ENCODE results near the gene RYR1.
"Not testable (repeated sequence)": the region's sequence is repeated elsewhere in the genome, so short reads cannot be mapped to it uniquely, and the experiment has no call there.

Gene RYR1

DNA sequence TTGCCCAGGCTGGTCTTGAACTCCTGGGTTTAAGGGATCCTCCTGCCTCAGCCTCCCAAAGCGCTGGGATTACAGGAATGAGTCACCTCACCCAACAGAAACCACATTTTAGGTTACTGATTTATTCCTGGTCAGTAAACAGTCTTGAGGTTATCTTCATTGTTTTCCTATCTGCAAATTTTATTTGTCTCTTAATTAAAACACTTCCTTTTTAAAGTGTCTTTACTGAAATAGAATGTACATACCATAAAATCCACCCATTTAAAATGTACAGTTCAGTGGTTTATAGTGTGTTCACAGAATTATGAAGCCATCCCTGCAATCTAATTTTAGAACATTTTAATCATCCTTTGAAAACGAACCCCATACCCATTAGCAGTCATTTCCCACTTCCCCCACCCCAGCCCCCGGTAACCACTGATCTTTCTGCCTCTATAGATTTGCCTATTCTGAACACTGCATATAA is 121.2 kb downstream of the RYR1 start:
- H3K36me3 ChIP-seq (ENCODE audit: control insufficient read depth, insufficient read depth, low read length) = peaks cover 3% of the 10 kb centered on the region
- H3K4me3 ChIP-seq (ENCODE audit: low read depth, low read length) = no peak overlapping the region
- no peaks in the 10 kb centered on the region for H3K27me3 ChIP-seq (ENCODE audit: control insufficient read depth, insufficient read depth, low read length)
- no peaks in the 10 kb centered on the region for H3K9me3 ChIP-seq (ENCODE audit: control insufficient read depth, insufficient read depth, low read length)
- no peak overlapping the region for H3K9ac ChIP-seq (ENCODE audit: low read depth, low read length)
- H3K4me1 ChIP-seq (ENCODE audit: control insufficient read depth, insufficient read depth, low read length) = no peaks in the 10 kb centered on the region

DNA sequence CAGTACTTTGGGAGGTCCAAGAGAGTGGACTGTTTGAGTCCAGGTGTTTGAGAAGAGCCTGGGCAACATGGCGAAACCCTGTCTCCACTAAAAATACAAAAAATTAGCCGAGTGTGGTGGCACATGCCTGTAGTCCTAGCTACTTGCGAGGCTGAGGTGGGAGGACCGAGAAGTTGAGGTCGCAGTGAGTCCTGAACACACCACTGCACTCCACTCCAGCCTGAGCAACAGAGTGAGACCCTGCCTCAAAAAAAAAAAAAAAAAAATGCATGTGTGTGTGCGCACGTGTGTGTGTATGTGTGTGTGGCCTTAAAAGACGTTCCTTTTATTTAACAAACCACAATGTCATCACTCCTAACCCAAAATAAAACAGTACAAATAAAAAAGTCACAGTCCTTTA is 121.7 kb downstream of the RYR1 start:
- Histone ChIP-seq H3K9me3 (ENCODE audit: control insufficient read depth, insufficient read depth, low read length) (no peaks in the 10 kb centered on the region), H3K9ac (ENCODE audit: low read depth, low read length) (no peak overlapping the region), H3K27me3 (ENCODE audit: control insufficient read depth, insufficient read depth, low read length) (no peaks in the 10 kb centered on the region), H3K4me1 (ENCODE audit: control insufficient read depth, insufficient read depth, low read length) (no peaks in the 10 kb centered on the region), H3K36me3 (ENCODE audit: control insufficient read depth, insufficient read depth, low read length) (peaks cover 3% of the 10 kb centered on the region), H3K4me3 (ENCODE audit: low read depth, low read length) (no peak overlapping the region)

DNA sequence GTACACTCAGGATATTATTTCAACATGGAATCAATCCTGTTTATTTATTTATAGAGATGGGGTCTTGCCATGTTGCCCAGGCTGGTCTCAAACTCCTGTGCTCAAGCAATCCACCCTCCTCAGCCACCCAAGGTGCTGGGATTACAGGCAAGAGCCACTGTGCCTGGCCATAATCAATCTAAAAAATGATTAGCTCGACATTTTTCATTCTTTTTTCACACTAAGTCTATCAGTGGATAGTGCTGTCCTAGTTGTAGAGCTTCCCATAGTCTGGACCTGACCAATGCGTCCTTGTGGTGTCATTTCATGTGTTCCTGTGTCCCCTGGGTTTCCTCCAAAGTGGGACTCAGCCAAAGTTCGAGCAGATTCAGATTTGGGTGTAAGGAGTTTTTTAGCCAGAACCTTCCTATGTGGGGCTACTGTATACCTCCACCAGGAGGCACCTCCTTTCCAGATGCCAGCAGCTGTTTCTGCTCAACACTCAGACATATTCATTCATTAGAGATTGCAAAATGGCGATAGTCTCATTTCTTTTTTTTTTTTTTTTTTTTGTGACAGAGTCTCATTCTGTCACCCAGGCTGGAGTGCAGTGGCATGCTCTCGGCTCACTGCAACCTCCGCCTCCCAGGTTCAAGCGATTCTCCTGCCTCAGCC is 123.2 kb downstream of the RYR1 start:
- no peak overlapping the region for H3K9ac ChIP-seq (ENCODE audit: low read depth, low read length)
- H3K4me3 ChIP-seq (ENCODE audit: low read depth, low read length) = no peak overlapping the region
- no peaks in the 10 kb centered on the region for H3K4me1 ChIP-seq (ENCODE audit: control insufficient read depth, insufficient read depth, low read length)
- H3K27me3 ChIP-seq (ENCODE audit: control insufficient read depth, insufficient read depth, low read length) = no peaks in the 10 kb centered on the region
- H3K36me3 ChIP-seq (ENCODE audit: control insufficient read depth, insufficient read depth, low read length) = peaks cover 4% of the 10 kb centered on the region
- H3K9me3 ChIP-seq (ENCODE audit: control insufficient read depth, insufficient read depth, low read length) = no peaks in the 10 kb centered on the region

DNA sequence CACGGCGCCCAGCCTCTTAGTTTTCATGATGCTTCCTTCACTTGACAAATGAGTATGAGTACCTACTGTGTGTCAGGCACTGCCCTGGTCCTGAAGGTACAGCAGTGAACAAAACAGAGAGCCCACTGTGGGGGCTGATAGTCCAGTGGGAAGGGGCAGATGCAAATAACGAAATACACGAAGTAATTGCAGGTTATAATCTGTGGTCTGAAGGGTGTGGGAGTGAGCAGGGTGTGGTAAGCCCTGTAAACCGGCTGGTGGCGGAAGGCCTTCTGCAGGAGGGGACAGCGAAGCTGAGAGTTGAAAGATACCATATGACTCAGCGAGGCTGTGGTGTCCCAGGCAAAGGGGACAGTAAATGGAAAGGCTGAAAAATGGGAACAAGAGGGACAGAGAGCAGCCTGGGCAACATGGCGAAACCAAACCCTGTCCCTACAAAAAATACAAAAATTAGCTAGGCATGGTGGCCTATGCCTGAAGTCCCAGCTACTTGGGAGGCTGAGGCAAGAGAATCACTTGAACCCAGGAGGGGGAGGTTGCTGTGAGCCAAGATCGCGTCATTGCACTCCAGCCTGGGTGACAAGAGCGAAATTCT is 123.8 kb downstream of the RYR1 start:
- Histone ChIP-seq H3K27me3 (ENCODE audit: control insufficient read depth, insufficient read depth, low read length) (no peaks in the 10 kb centered on the region), H3K36me3 (ENCODE audit: control insufficient read depth, insufficient read depth, low read length) (peaks cover 8% of the 10 kb centered on the region), H3K4me3 (ENCODE audit: low read depth, low read length) (no peak overlapping the region), H3K9ac (ENCODE audit: low read depth, low read length) (no peak overlapping the region), H3K9me3 (ENCODE audit: control insufficient read depth, insufficient read depth, low read length) (no peaks in the 10 kb centered on the region), H3K4me1 (ENCODE audit: control insufficient read depth, insufficient read depth, low read length) (no peaks in the 10 kb centered on the region)

DNA sequence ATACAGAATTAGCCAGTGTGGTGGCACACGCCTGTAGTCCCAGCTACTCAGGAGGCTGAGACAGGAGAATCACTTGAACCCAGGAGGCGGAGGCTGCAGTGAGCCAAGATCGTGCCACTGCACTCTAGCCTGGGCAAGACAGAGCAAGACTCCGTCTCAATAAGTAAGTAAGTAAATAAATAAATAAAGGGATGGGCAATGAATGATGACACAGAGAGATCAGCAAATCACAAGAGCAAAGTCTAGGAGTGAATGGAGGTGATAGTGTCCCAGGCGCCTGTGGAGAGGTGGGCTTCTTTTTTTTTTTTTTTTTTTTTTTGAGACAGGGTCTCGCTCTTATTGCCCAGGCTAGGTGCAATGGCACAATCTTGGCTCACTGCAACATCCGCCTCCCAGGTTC is 125.4 kb downstream of the RYR1 start:
- H3K27me3 ChIP-seq (ENCODE audit: control insufficient read depth, insufficient read depth, low read length); H3K4me3 ChIP-seq (ENCODE audit: low read depth, low read length); H3K4me1 ChIP-seq (ENCODE audit: control insufficient read depth, insufficient read depth, low read length); H3K9me3 ChIP-seq (ENCODE audit: control insufficient read depth, insufficient read depth, low read length); H3K9ac ChIP-seq (ENCODE audit: low read depth, low read length): not testable (repeated sequence)
- H3K36me3 ChIP-seq (ENCODE audit: control insufficient read depth, insufficient read depth, low read length) = peaks cover 20% of the 10 kb centered on the region

DNA sequence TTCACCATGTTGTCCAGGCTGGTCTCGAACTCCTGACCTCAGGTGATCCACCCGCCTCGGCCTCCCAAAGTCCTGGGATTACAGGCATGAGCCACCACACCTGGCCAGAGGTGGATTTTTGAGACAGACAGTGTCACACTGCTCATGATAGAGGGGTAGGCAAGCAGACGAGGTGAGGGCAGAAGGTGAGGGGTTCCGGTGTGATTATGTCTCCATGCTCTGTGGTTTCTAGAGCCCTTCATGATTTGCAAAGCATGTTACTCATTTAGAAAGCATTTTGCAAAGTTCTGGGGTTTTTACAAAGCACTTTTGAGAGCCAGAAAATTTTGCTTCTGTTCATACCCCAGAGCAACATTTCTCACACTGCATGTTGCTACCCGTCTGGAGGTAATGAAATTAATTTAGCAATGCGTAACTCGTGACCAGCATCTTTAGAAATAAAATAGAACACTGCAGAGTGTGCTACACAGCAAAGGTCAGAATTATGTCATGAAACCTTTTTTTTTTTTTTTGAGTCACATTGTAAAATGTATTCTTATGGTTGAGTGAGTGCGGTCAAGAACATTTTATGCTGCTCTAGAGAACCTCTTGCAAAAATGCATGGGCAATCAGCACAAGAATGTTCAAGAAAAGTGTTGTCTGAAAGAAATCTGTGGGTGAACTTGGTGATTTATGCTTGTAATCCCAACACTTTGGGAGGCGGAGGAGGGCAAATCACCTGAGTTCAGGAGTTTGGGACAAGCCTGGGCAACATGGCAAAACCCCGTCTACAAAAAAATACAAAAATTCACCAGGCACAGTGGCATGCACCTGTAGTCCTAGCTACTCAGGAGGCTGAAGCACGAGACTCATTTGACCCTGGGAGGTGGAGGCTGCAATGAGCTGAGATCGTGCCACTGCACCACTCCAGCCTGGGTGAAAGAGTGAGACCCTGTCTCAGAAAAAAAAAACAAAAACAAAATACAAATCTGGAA is 126.2 kb downstream of the RYR1 start:
- no peaks in the 10 kb centered on the region for H3K4me1 ChIP-seq (ENCODE audit: control insufficient read depth, insufficient read depth, low read length)
- no peak overlapping the region for H3K4me3 ChIP-seq (ENCODE audit: low read depth, low read length)
- no peak overlapping the region for H3K9ac ChIP-seq (ENCODE audit: low read depth, low read length)
- peaks cover 5% of the 10 kb centered on the region for H3K27me3 ChIP-seq (ENCODE audit: control insufficient read depth, insufficient read depth, low read length)
- H3K9me3 ChIP-seq (ENCODE audit: control insufficient read depth, insufficient read depth, low read length) = no peaks in the 10 kb centered on the region
- peaks cover 20% of the 10 kb centered on the region for H3K36me3 ChIP-seq (ENCODE audit: control insufficient read depth, insufficient read depth, low read length)

DNA sequence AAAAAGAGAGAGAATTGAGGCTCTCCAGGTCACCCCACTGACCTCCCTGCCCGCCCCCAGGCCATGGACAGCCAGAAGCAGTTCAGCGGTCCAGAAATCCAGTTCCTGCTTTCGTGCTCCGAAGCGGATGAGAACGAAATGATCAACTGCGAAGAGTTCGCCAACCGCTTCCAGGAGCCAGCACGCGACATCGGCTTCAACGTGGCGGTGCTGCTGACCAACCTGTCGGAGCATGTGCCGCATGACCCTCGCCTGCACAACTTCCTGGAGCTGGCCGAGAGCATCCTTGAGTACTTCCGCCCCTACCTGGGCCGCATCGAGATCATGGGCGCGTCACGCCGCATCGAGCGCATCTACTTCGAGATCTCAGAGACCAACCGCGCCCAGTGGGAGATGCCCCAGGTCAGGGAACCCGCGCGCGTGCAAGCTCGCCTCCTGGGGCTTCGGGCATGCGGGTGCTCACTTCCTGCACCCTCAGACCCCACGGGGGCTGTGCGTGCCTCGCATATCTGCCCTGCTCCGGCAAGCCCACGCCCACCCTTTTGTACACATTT is 127.6 kb downstream of the RYR1 start:
- Histone ChIP-seq H3K9ac (ENCODE audit: low read depth, low read length) (no peak overlapping the region), H3K4me1 (ENCODE audit: control insufficient read depth, insufficient read depth, low read length) (no peaks in the 10 kb centered on the region), H3K27me3 (ENCODE audit: control insufficient read depth, insufficient read depth, low read length) (peaks cover 5% of the 10 kb centered on the region), H3K4me3 (ENCODE audit: low read depth, low read length) (no peak overlapping the region), H3K9me3 (ENCODE audit: control insufficient read depth, insufficient read depth, low read length) (no peaks in the 10 kb centered on the region), H3K36me3 (ENCODE audit: control insufficient read depth, insufficient read depth, low read length) (peaks cover 20% of the 10 kb centered on the region)

DNA sequence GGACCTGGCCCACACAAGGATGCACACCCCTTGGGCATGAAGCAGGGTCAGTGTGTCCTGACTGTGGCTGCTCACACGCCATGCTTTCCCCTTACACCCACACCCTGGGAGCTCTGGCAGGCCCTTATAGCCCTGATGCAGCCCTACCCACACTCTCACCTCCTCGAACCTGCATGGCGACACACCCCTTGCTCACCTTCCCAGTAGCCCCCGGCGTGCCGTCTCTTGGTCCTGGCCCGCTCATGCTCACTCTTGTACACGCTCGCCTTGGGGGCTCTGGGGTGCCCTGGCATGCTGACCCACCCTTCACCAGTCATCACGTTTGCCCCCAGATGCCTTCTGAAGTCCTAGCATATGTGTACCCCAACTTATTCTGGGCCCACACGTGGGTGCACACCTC is 128.2 kb downstream of the RYR1 start:
- H3K4me1 ChIP-seq (ENCODE audit: control insufficient read depth, insufficient read depth, low read length) = no peaks in the 10 kb centered on the region

DNA sequence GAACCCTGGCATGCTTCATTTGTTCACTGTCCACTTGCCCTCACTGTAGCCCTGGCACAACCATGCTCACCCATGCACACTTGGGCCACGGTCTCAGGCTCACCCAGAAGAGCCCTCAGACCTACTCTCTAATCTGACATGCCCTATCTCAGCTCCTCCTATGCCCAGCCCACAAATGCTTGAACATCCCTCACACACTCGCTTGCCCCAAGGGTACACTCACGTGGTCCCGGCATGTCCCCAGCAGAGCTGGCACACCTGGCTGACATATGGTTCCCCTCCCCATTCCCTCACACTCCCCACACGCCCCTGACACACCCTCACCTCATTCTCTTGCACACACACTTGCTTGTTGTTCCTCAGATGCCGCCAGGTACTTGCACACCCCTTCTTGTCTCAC is 128.6 kb downstream of the RYR1 start:
- Histone ChIP-seq H3K4me1 (ENCODE audit: control insufficient read depth, insufficient read depth, low read length) (no peaks in the 10 kb centered on the region), H3K27me3 (ENCODE audit: control insufficient read depth, insufficient read depth, low read length) (peaks cover 5% of the 10 kb centered on the region), H3K4me3 (ENCODE audit: low read depth, low read length) (no peak overlapping the region), H3K36me3 (ENCODE audit: control insufficient read depth, insufficient read depth, low read length) (peaks cover 24% of the 10 kb centered on the region), H3K9me3 (ENCODE audit: control insufficient read depth, insufficient read depth, low read length) (no peaks in the 10 kb centered on the region), H3K9ac (ENCODE audit: low read depth, low read length) (no peak overlapping the region)

More for the DNA sequence above, 128.2 kb downstream of the RYR1 start:
- Histone ChIP-seq H3K4me3 (ENCODE audit: low read depth, low read length) (no peak overlapping the region), H3K9ac (ENCODE audit: low read depth, low read length) (no peak overlapping the region), H3K36me3 (ENCODE audit: control insufficient read depth, insufficient read depth, low read length) (peaks cover 22% of the 10 kb centered on the region), H3K27me3 (ENCODE audit: control insufficient read depth, insufficient read depth, low read length) (peaks cover 5% of the 10 kb centered on the region), H3K9me3 (ENCODE audit: control insufficient read depth, insufficient read depth, low read length) (no peaks in the 10 kb centered on the region)

DNA sequence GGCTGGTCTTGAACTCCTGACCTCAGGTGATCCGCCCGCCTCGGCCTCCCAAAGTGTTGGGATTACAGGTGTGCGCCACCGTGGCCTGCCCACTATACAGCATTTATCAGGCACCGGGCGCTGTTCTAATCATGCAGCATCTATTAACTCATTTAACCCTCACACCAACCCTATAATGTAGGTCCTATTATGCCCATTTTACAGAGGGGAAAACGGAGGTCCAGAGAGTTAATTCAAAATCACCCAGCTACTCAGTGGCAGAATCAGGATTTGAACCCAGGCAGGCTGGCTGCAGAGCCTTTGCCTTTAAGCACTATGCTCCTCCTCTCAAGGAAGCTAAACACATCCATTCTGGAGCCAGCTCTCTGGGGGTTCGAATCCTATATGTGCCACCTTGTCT is 130.0 kb downstream of the RYR1 start:
- Histone ChIP-seq H3K4me3 (ENCODE audit: low read depth, low read length) (no peak overlapping the region), H3K27me3 (ENCODE audit: control insufficient read depth, insufficient read depth, low read length) (peaks cover 5% of the 10 kb centered on the region), H3K36me3 (ENCODE audit: control insufficient read depth, insufficient read depth, low read length) (peaks cover 27% of the 10 kb centered on the region), H3K4me1 (ENCODE audit: control insufficient read depth, insufficient read depth, low read length) (no peaks in the 10 kb centered on the region), H3K9me3 (ENCODE audit: control insufficient read depth, insufficient read depth, low read length) (no peaks in the 10 kb centered on the region), H3K9ac (ENCODE audit: low read depth, low read length) (no peak overlapping the region)

DNA sequence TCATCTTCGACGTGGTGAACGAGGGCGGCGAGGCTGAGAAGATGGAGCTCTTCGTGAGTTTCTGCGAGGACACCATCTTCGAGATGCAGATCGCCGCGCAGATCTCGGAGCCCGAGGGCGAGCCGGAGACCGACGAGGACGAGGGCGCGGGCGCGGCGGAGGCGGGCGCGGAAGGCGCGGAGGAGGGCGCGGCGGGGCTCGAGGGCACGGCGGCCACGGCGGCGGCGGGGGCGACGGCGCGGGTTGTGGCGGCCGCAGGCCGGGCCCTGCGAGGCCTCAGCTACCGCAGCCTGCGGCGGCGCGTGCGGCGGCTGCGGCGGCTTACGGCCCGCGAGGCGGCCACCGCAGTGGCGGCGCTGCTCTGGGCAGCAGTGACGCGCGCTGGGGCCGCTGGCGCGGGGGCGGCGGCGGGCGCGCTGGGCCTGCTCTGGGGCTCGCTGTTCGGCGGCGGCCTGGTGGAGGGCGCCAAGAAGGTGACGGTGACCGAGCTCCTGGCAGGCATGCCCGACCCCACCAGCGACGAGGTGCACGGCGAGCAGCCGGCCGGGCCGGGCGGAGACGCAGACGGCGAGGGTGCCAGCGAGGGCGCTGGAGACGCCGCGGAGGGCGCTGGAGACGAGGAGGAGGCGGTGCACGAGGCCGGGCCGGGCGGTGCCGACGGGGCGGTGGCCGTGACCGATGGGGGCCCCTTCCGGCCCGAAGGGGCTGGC is 131.6 kb downstream of the RYR1 start:
- H3K36me3 ChIP-seq (ENCODE audit: control insufficient read depth, insufficient read depth, low read length) = peaks cover 27% of the 10 kb centered on the region
- no peak overlapping the region for H3K9ac ChIP-seq (ENCODE audit: low read depth, low read length)
- H3K27me3 ChIP-seq (ENCODE audit: control insufficient read depth, insufficient read depth, low read length) = peaks cover 5% of the 10 kb centered on the region
- no peaks in the 10 kb centered on the region for H3K9me3 ChIP-seq (ENCODE audit: control insufficient read depth, insufficient read depth, low read length)
- no peaks in the 10 kb centered on the region for H3K4me1 ChIP-seq (ENCODE audit: control insufficient read depth, insufficient read depth, low read length)
- peak overlapping the region; percentile 22 for H3K4me3 ChIP-seq (ENCODE audit: low read depth, low read length)
